ENCODE measurements around the gene KCNQ1OT1.

KCNQ1OT1 gene

GRCh38 chr11:2718817-2719438, 19.1 kb upstream of the KCNQ1OT1 start:
- no peaks in the 10 kb centered on the region for H3K9me3 ChIP-seq (ENCODE audit: control insufficient read depth in 1 of 2, low read length in 2 of 2)
- no peaks in the 10 kb centered on the region for H3K27me3 ChIP-seq (ENCODE audit: control insufficient read depth in 1 of 2, insufficient read depth in 2 of 2, low read length in 2 of 2)
- no peaks in the 10 kb centered on the region for H3K4me1 ChIP-seq (ENCODE audit: control insufficient read depth in 1 of 2, insufficient read depth in 2 of 2, low read length in 2 of 2)
- no peak overlapping the region for H3K4me3 ChIP-seq (ENCODE audit: low read depth in 1 of 2, low read length in 2 of 2)
- no peaks in the 10 kb centered on the region for H3K36me3 ChIP-seq (ENCODE audit: control insufficient read depth in 1 of 2, insufficient read depth in 2 of 2, low read length in 2 of 2)
- no peak overlapping the region for H3K9ac ChIP-seq (ENCODE audit: low read depth in 1 of 2, low read length in 2 of 2)
- H3K27ac ChIP-seq (ENCODE audit: low read depth, low read length) = no peak overlapping the region

GRCh38 chr11:2717561-2718325, 17.9 kb upstream of the KCNQ1OT1 start:
- Histone ChIP-seq H3K4me3 (ENCODE audit: low read depth in 1 of 2, low read length in 2 of 2) (no peak overlapping the region), H3K27me3 (ENCODE audit: control insufficient read depth in 1 of 2, insufficient read depth in 2 of 2, low read length in 2 of 2) (no peaks in the 10 kb centered on the region), H3K9ac (ENCODE audit: low read depth in 1 of 2, low read length in 2 of 2) (no peak overlapping the region), H3K4me1 (ENCODE audit: control insufficient read depth in 1 of 2, insufficient read depth in 2 of 2, low read length in 2 of 2) (no peaks in the 10 kb centered on the region), H3K36me3 (ENCODE audit: control insufficient read depth in 1 of 2, insufficient read depth in 2 of 2, low read length in 2 of 2) (no peaks in the 10 kb centered on the region), H3K27ac (ENCODE audit: low read depth, low read length) (no peak overlapping the region), H3K9me3 (ENCODE audit: control insufficient read depth in 1 of 2, low read length in 2 of 2) (no peaks in the 10 kb centered on the region)

- H3K36me3 ChIP-seq (ENCODE audit: control insufficient read depth in 1 of 2, insufficient read depth in 2 of 2, low read length in 2 of 2) = no peaks in the 10 kb centered on the region
- no peak overlapping the region for H3K4me3 ChIP-seq (ENCODE audit: low read depth in 1 of 2, low read length in 2 of 2)
- no peaks in the 10 kb centered on the region for H3K9me3 ChIP-seq (ENCODE audit: control insufficient read depth in 1 of 2, low read length in 2 of 2)
- H3K9ac ChIP-seq (ENCODE audit: low read depth in 1 of 2, low read length in 2 of 2) = no peak overlapping the region
- H3K27ac ChIP-seq (ENCODE audit: low read depth, low read length) = no peak overlapping the region
- no peaks in the 10 kb centered on the region for H3K27me3 ChIP-seq (ENCODE audit: control insufficient read depth in 1 of 2, insufficient read depth in 2 of 2, low read length in 2 of 2)
- no peaks in the 10 kb centered on the region for H3K4me1 ChIP-seq (ENCODE audit: control insufficient read depth in 1 of 2, insufficient read depth in 2 of 2, low read length in 2 of 2)
These were observed 16.7 kb upstream of the KCNQ1OT1 start for GRCh38 chr11:2716376-2717095.

- H3K4me3 ChIP-seq (ENCODE audit: low read depth in 1 of 2, low read length in 2 of 2) = no peak overlapping the region
- H3K9ac ChIP-seq (ENCODE audit: low read depth in 1 of 2, low read length in 2 of 2) = no peak overlapping the region
- no peak overlapping the region for H3K27ac ChIP-seq (ENCODE audit: low read depth, low read length)
- H3K27me3 ChIP-seq (ENCODE audit: control insufficient read depth in 1 of 2, insufficient read depth in 2 of 2, low read length in 2 of 2) = no peaks in the 10 kb centered on the region
- H3K4me1 ChIP-seq (ENCODE audit: control insufficient read depth in 1 of 2, insufficient read depth in 2 of 2, low read length in 2 of 2) = no peaks in the 10 kb centered on the region
- H3K36me3 ChIP-seq (ENCODE audit: control insufficient read depth in 1 of 2, insufficient read depth in 2 of 2, low read length in 2 of 2) = no peaks in the 10 kb centered on the region
- H3K9me3 ChIP-seq (ENCODE audit: control insufficient read depth in 1 of 2, low read length in 2 of 2) = no peaks in the 10 kb centered on the region
These were observed 16.0 kb upstream of the KCNQ1OT1 start for GRCh38 chr11:2715716-2716350.

GRCh38 chr11:2714871-2715270, 15.1 kb upstream of the KCNQ1OT1 start:
- no peaks in the 10 kb centered on the region for H3K4me1 ChIP-seq (ENCODE audit: control insufficient read depth in 1 of 2, insufficient read depth in 2 of 2, low read length in 2 of 2)
- no peak overlapping the region for H3K27ac ChIP-seq (ENCODE audit: low read depth, low read length)
- no peak overlapping the region for H3K9ac ChIP-seq (ENCODE audit: low read depth in 1 of 2, low read length in 2 of 2)
- no peak overlapping the region for H3K4me3 ChIP-seq (ENCODE audit: low read depth in 1 of 2, low read length in 2 of 2)
- H3K27me3 ChIP-seq (ENCODE audit: control insufficient read depth in 1 of 2, insufficient read depth in 2 of 2, low read length in 2 of 2) = no peaks in the 10 kb centered on the region
- no peaks in the 10 kb centered on the region for H3K9me3 ChIP-seq (ENCODE audit: control insufficient read depth in 1 of 2, low read length in 2 of 2)
- H3K36me3 ChIP-seq (ENCODE audit: control insufficient read depth in 1 of 2, insufficient read depth in 2 of 2, low read length in 2 of 2) = no peaks in the 10 kb centered on the region

- Histone ChIP-seq H3K36me3 (ENCODE audit: control insufficient read depth in 1 of 2, insufficient read depth in 2 of 2, low read length in 2 of 2) (no peaks in the 10 kb centered on the region), H3K4me1 (ENCODE audit: control insufficient read depth in 1 of 2, insufficient read depth in 2 of 2, low read length in 2 of 2) (no peaks in the 10 kb centered on the region), H3K27me3 (ENCODE audit: control insufficient read depth in 1 of 2, insufficient read depth in 2 of 2, low read length in 2 of 2) (no peaks in the 10 kb centered on the region), H3K9ac (ENCODE audit: low read depth in 1 of 2, low read length in 2 of 2) (no peak overlapping the region), H3K27ac (ENCODE audit: low read depth, low read length) (no peak overlapping the region), H3K9me3 (ENCODE audit: control insufficient read depth in 1 of 2, low read length in 2 of 2) (no peaks in the 10 kb centered on the region), H3K4me3 (ENCODE audit: low read depth in 1 of 2, low read length in 2 of 2) (no peak overlapping the region)
These were observed 14.6 kb upstream of the KCNQ1OT1 start for GRCh38 chr11:2714463-2714800.

DNA sequence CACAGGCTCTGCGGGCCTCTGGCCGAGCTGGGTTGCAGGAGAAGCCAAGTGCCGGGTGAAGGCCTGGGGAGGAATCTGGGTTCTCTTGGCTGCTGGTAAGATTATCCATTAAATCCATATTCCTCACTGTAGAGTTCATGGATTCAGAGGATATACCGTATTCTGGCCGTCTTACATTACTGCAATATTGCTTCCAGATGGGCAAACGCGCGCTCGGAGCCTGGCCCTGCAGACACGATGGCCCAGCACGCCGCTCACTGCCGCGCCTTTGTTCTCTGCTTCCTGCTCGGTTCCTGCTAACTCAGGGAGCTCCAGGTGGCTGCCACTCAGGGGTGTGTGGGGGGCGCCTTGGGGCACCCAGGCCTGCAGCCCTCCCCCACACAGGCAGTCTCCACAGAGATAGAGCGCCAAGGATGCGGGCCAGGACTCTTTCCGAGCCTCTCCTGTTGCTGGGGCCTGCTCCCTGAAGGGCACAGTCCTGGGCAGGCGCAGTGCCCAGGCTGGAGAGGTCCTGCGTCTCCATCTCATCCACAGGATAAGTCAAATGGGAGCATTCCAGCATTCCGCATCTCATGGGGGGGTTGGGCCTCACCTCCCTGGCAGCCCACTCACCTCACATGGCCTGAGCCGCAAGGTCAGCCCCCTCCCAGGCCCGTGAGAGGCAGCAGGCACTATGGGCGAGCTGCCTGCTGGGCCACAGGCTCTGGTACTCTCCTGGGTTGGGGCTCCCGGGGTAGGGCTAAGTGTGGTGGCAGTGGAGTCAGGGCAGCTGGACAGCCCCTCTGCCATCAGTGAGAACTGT, 14.1 kb upstream of the KCNQ1OT1 start:
- H3K4me3 ChIP-seq (ENCODE audit: low read depth in 1 of 2, low read length in 2 of 2) = no peak overlapping the region
- no peak overlapping the region for H3K9ac ChIP-seq (ENCODE audit: low read depth in 1 of 2, low read length in 2 of 2)
- no peaks in the 10 kb centered on the region for H3K4me1 ChIP-seq (ENCODE audit: control insufficient read depth in 1 of 2, insufficient read depth in 2 of 2, low read length in 2 of 2)
- H3K27ac ChIP-seq (ENCODE audit: low read depth, low read length) = no peak overlapping the region
- H3K27me3 ChIP-seq (ENCODE audit: control insufficient read depth in 1 of 2, insufficient read depth in 2 of 2, low read length in 2 of 2) = no peaks in the 10 kb centered on the region
- H3K36me3 ChIP-seq (ENCODE audit: control insufficient read depth in 1 of 2, insufficient read depth in 2 of 2, low read length in 2 of 2) = no peaks in the 10 kb centered on the region
- no peaks in the 10 kb centered on the region for H3K9me3 ChIP-seq (ENCODE audit: control insufficient read depth in 1 of 2, low read length in 2 of 2)

- Histone ChIP-seq H3K9me3 (ENCODE audit: control insufficient read depth in 1 of 2, low read length in 2 of 2) (no peaks in the 10 kb centered on the region), H3K4me3 (ENCODE audit: low read depth in 1 of 2, low read length in 2 of 2) (no peak overlapping the region), H3K27ac (ENCODE audit: low read depth, low read length) (no peak overlapping the region), H3K36me3 (ENCODE audit: control insufficient read depth in 1 of 2, insufficient read depth in 2 of 2, low read length in 2 of 2) (no peaks in the 10 kb centered on the region), H3K9ac (ENCODE audit: low read depth in 1 of 2, low read length in 2 of 2) (no peak overlapping the region), H3K4me1 (ENCODE audit: control insufficient read depth in 1 of 2, insufficient read depth in 2 of 2, low read length in 2 of 2) (no peaks in the 10 kb centered on the region), H3K27me3 (ENCODE audit: control insufficient read depth in 1 of 2, insufficient read depth in 2 of 2, low read length in 2 of 2) (no peaks in the 10 kb centered on the region)
These were observed 13.3 kb upstream of the KCNQ1OT1 start for GRCh38 chr11:2713094-2713493.

GRCh38 chr11:2711161-2711560, 11.4 kb upstream of the KCNQ1OT1 start:
- Histone ChIP-seq H3K9ac (ENCODE audit: low read depth in 1 of 2, low read length in 2 of 2) (no peak overlapping the region), H3K9me3 (ENCODE audit: control insufficient read depth in 1 of 2, low read length in 2 of 2) (no peaks in the 10 kb centered on the region), H3K27ac (ENCODE audit: low read depth, low read length) (no peak overlapping the region), H3K27me3 (ENCODE audit: control insufficient read depth in 1 of 2, insufficient read depth in 2 of 2, low read length in 2 of 2) (no peaks in the 10 kb centered on the region), H3K36me3 (ENCODE audit: control insufficient read depth in 1 of 2, insufficient read depth in 2 of 2, low read length in 2 of 2) (no peaks in the 10 kb centered on the region), H3K4me1 (ENCODE audit: control insufficient read depth in 1 of 2, insufficient read depth in 2 of 2, low read length in 2 of 2) (no peaks in the 10 kb centered on the region), H3K4me3 (ENCODE audit: low read depth in 1 of 2, low read length in 2 of 2) (no peak overlapping the region)

Measured in duodenal mucosa (tissue), 2 donors.